Activated naive CD4-positive, alpha-beta T cell treated with anti-CD3 and anti-CD28 coated beads, Interleukin-2, amount 50 U/mL, for 16 hours (primary cell): ENCODE measurements around the gene ME1.
"Not testable (repeated sequence)": the region's sequence is repeated elsewhere in the genome, so short reads cannot be mapped to it uniquely, and the experiment has no call there.

ENCODE experiments used
- DNase-seq: peaks from one replicate; pipeline ENCODE4 v3.0.0-alpha.2; 2020

The ME1 gene

DNA sequence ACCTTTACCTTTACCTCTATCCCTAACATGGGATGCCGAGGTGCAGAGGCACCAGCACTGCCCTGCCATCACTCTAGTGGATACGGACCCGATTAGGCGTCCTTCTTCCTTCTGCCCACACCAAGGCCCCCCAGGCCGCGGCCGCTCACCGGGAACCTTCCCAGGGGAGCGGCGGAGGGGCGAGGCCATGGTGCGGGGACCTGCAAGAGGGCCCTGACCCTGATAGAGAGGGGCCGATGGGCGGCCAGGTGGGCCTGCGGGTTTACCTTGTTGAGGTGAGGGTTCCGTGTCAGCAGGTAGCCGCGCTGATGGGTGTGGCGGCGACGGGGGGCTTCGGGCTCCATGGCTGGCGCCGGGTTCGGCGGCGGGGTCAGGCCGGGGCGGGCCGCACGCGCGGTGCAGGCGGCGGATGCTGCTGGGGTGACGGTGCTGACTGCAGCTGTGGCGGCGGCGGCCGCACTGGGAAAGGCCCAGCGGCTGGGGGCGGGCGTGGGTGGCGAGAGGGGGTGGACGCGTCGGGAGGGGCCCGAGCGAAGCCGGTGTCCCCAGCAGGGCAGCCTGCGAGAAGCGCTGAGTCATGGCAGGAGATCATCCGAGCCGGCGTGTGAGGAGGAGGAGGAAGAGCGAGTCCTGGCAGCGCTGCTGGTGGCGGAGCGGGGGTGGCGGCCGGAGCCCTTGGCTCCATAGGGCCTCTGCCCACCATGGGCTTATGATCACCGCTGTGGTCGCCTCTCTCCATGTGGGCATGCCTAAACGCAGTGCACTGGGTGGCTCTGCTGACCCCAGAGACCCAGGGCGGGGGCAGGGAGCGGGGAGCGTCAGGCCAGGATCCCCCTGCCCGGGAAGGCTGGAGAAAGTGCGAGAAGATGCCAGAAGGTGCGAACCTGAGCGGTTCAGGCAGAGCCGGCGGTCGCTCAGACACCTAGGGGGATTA, at the start of gene ME1:
TSS of gene ME1 (minus strand) at position 441 of the 934 bp plus-strand sequence. CDS start at position 344, 97 bp downstream.
- no peak for DNase-seq

DNA sequence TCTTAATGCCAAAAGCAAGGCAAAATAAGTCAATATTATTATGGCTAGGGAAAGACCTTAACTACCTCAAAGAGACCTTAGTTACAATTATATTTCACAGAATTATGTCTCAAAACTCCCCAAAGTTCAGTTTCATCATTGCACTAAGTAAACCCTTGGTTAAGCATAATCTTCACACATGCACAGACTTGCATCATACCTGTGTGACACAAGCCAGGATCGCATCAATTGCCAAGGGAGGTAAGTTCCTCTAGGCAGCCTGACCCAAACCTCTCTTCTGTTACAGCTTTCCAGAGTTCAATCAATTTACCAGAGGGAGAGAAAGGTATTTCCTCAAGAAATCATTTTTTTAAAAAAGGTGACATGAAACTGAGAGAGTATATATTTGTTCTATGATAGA, 49.6 kb upstream of the ME1 start:
- no peak for DNase-seq

DNA sequence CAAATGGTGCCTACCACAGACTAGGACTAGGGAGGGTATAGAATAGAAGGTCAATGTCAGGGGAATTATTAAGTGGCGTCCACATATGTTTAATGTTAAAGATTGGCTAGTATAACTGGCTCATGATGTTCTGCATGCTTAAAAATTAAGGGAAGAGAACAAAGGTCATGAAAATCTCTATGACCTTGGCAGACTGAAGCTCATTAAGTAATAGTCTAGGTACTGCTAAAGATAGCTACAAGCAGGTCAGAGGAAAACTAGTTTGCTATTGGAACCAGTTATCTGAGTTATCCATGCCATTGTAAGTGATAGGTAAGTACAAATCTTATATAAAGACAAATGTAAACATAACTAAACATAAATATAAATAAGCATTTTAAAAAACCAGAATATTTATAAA, 48.5 kb upstream of the ME1 start:
- DNase-seq = no peak

DNA sequence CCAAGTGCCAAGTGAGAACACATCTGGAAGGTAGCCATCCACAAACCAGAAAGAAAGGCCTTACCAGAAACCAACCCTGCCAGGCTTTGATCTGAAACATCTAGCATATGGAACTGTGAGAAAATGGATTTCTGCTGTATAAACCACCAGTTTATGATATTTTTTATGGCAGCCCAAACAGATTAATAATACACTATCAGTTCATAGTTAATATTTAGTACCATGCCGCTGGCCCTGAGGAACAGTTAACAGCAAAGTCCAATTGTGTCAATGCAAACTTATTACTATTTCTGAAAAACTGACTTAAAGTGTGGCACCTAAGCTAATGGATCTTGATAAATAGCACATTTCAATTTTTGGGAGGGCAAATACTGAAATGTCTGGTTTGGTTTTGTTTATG, 46.1 kb upstream of the ME1 start:
- DNase-seq = no peak

DNA sequence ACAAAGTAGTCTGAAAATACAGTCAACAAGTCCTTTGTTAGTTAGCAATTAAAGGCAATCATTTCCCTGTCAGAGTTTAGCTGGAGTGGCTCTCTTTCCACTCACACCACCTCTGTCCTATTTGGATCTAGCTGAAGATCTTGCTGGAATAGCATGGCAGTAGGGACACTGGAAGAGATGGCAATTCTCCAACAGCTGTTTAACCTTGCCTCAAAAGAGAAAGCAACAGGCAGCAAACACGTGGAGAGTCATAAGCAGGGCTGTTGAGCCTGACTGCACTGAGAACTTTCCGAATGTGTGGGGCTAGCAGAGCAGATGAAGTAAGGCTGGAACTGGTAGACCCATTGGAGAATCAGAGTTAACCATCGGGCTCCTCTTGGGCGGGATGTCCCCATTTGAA, 43.5 kb upstream of the ME1 start:
- DNase-seq = no peak

DNA sequence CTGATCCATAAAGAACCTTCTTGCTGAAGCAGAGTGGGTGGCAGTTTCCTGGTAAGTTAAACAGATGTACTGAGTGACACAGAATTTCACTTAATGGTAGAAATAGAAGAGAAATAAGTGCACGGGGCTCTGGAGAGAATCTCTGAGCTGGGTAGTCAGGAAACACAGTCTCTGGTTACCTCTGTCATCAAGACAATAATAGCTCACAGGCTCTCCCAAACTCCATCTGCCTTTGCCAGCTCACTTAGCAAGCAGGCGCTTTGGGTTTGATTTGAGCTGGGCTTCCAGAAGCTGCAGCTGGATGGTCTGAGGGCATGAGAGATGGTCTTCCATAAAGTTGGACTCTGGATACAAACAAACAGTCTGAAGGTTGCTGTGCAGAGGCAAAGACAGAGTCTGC, 41.9 kb upstream of the ME1 start:
- no peak for DNase-seq

DNA sequence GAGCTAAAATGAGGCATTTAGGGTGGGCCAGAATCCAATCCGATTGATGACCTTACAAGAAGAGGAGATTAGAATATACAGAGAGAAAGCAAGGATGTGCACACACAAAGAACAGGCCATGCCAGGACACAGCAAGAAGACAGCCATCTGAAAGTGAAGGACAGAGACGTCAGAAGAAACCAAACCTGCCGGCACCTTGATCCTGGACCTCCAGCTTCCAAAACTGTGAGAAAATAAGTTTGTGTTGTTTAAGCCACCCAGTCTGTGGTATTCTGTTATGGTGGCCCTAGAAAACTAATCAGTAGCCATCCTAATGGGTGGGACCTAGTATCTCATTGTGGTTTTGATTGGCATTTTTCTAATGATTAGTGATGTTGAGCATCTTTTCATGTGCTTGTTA, 39.7 kb upstream of the ME1 start:
- DNase-seq = no peak

DNA sequence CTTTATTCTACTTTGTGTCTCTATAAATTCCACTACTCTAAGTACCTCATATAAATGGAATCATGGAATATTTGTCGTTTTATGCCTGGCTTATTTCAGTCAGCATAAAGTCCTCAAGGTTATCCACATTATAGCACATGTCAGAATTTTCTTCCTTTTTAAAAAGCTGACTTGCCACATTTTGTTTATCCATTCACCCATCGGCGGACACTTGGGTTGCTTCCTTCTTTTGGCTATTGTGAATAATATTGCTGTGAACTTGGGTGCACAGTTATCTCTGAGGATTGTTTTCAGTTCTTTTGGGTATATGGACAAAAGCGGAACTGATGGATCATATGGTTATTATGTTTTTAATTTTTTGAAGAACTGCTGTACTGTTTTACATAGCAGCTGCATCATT, 39.1 kb upstream of the ME1 start:
- DNase-seq = no peak

DNA sequence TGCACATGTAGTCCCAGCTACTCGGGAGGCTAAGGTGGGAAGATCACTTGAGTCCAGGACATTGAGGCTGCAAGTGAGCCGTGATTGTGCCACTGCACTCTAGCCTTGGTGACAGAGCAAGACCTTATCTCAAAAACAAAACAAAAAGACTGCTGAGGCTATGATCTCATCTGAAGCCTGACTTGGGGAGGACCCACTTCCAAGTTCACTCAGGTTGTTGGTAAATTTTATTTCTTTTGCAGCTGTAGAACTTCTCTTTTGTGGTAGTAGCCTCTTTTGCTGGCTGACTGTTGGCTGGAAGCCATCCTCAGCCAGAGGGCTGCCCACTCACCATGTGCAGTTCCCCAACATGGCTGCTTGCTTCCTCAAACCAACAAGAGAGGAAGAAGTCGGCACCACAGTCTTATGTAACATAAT, 36.8 kb upstream of the ME1 start:
- no peak for DNase-seq

DNA sequence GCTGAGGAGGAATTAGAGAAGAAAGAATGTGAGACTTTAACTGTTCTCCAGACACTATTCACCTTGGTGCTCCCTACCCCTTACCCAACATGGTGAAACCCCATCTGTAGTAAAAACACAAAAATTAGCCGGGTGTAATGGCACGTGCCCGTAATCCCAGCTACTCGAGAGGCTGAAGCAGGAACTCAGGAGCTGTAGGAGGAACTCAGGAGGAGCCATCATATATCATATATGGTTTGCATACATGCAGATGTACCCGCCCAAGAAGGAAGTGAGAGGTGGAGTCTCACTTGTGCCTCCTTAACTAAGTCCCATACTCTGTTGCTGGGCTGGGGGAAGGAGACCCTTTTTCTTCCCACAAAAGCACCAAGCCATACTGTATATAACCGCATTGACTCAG, 35.5 kb upstream of the ME1 start:
- DNase-seq = no peak

DNA sequence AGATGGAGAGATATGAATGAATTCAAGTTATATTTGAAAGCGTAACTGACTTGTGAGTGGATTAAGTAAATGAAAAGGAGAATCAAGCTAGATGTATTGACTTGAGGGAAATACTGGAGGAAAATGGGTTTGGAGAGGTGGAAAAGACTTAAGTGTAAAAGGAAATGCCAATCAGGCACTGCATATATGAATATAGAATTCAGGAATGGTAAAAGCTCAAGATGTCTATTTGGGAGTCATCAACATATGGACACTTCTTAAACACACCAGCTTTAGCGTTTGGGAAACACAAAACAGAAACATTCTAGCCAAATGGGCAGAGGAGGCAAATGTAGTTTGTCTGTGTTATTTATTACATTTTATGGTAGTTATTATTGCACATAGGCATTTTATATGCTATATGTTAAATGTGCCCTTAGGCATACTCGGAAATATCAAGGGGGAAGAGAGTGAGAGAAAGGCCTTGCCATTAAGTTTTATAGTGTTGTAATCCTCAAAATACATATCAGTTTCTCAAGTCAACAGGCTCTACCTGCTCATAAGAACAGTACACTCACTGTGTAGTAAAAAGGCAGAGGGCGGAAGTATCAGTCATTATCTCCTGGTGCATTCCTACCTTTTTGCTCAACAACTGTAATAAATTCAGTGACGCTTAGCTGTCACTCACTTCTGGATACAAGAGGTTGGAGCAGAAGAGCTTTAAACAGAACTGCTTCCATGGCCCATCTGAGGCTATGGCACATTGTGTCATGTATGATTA, 33.7 kb upstream of the ME1 start:
- DNase-seq = no peak

DNA sequence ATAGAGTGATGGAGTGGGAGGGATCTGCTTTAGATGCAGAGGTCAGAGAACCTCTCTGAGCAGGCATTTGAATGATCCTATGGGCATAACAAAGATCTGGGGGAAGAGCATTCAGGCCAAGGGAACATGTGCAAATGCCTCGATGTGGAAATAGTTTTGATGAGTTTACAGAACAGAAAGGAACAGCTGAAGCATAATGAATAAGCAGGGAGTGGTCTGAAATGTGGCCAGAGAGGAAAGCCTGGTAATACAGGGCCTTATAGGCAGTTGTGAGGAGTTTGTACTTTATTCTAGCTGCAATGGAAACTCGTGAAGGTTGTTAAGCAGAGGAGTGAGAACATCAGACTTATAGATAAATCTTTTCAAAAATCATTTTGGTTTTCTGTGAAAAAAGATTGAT, 33.0 kb upstream of the ME1 start:
- DNase-seq = no peak

DNA sequence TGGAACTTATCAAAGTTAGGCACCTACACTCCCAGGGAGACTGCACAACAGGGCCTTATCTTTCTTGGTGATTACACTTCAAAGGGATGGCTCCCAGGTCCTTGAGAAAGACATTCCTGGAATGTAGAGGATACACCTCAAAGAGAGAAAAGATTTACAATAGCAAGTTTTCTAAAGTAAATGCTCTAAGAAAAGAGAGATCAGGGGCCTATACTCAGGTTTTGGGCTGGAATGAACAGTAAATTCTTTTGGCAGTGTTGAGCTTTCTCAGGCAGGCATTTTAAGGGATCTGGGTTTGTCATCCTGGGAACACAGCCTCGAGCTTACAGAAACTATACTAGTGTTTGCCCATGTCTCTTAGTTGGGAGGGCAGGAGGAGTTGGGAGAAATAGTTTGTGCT, 31.7 kb upstream of the ME1 start:
- no peak for DNase-seq

DNA sequence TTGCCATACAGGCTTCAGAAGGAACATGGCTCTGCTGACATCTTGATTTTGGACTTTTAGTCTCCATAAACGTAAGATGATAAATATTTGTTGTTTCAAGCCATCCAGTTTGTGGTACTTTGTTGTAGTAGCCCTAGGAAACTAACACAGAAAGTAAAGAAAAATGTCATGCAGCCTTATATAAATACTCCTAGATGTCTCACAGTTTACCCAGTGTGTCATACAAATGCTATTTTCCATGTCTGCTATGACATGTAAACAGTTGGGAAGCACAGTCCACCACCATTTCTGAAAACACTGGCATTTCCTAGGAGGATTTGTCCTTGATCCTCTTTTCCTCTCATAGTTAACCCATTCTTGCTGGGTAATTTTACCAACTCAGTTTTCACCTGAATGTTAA, 30.6 kb upstream of the ME1 start:
- DNase-seq = no peak

DNA sequence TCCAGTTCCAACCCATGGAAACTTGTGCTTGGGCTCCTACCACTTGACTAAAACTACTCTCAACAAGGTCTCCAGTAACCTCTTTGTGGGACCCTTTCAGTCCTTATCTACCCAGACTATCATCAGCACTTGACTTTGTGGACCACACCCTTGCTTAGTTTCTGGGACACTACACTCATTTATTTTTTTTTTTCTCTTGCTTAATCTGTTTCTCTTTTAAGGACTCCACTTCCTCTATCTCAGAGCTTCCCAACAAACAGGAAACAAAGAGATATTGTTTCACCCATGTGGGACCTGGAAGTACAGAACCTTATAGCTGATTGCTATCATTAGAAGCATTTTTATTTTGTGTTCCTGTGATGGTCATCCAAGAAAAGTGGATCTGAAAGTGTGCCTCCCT, 28.8 kb upstream of the ME1 start:
- no peak for DNase-seq

DNA sequence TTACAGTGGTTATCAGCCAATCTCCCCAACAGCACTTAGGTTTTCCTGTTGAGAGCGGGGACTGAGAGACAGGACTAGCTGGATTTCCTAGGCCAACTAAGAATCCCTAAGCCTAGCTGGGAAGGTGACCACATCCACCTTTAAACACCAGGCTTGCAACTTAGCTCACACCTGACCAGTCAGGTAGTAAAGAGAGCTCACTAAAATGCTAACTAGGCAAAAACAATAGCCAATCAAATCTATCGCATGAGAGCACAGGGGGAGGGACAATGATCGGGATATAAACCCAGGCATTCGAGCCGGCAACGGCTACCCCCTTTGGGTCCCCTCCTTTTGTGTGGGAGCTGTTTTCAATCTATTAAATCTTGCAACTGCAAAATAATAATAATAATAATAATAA, 19.2 kb upstream of the ME1 start:
- DNase-seq = not testable (repeated sequence)

DNA sequence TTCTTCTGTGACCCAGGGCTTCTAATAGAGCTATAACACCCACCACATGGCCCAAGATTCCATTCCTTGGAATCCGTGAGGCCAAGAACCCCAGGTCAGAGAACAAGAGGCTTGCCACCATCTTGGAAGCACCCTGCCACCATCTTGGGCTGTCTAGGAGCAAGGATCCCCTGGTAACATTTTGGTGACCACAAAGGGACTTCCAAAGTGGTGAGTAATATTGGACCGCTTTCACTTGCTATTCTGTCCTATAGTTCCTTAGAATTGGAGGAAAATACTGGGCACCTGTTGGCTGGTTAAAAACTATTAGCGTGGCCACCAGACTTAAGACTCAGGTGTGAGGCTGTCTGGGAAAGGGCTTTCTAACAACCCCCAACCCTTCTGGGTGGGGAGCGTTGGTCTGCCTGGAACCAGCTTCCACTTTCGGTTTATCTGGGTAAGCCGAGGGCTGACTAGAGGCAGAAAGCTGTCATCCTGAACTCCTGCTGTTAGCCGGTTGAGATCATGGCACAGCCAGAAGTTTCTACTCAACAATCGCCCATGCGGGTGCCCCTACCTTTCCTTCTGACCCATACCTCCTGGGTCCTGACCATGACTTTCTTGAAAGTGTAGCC, 13.3 kb upstream of the ME1 start:
- DNase-seq = not testable (repeated sequence)

DNA sequence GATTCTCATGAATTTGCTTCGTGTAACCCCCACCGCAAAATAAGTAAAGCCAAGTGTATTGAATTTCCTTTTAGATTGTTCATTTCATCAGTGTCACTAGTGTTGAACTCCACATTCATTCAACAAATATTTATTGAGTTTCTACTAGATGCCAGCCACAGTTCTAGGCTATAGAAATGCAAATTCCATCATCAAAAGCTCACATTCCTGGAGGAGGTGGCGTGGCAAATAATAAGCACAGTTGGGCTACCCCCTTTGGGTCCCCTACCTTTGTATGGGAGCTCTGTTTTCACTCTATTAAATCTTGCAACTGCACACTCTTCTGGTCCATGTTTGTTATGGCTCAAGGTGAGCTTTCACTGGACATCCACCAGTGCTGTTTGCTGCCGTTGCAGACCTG, 12.7 kb upstream of the ME1 start:
- no peak for DNase-seq

DNA sequence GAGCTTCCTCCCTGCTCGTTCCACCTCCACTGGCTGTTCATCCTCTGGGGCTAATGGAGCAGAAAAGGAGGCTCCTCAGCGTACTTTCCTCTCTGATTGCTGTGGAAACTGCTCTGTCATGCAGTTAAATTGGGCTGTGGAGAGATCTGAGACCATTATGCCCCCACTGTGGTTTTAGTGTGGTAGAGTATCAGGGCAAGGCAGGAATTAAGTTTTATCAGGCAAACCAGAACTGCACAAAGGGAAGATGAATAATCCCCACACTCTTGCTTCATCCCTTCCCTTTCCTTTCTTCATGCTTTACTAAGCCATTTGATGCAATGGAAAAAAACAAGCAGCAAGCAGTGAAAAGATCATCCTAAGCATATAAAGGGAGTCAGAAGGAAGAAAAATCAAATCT, 11.9 kb upstream of the ME1 start:
- no peak for DNase-seq

DNA sequence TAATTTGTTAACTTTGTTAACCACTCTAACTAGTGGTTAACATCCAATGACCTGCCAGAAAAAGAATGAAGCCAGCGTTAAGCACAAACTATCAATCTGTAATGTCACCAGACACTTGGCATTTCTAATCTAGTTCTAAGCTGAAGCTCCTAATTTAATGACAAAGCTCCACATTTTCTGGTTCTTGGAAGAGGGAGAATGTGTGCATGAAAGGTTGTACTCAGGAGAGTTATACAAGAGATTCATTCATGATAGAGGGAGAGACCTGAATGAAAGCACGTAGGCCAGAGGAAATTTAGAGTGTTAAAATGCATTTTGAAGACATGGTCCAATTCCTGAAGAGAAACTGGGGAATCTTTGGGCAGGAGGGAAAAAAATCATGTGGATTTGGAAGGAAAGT, 8.3 kb upstream of the ME1 start:
- DNase-seq = no peak

DNA sequence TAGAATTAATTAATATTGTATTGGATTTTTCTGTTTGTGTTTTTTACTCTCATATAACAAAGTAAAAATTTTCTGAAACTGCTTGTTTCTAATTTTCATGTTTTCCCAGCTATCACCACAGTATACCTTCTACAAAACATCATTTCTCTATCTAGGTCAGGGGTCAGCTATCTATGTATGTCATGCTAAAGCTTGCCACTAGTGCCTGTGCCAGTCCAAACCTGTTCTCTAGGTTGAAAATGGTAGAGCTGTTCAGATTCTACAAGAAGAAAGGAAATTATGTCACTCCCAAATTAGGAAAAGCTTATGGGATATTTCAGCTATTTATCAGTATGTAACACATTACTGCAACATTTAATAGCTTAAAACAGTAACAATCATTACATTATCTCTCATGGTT, 5.8 kb upstream of the ME1 start:
- no peak for DNase-seq

DNA sequence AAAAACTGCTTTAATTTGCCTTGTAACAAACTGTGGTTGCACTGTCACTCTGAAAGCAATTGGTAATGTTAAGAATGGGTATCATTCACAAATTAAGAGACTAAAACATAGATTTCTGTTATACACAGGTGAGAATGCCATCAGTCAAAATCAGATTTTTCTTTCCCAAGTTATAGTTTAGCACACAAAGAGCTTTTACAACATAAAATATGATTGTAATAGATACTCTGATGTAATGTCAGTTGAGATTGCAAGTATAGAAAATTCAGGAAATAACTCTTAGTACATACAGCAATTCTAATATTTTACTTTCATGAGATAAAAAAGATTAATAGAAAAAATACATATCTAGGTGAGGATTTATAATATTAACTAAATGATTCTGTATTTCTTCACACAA, 2.3 kb upstream of the ME1 start:
- no peak for DNase-seq

DNA sequence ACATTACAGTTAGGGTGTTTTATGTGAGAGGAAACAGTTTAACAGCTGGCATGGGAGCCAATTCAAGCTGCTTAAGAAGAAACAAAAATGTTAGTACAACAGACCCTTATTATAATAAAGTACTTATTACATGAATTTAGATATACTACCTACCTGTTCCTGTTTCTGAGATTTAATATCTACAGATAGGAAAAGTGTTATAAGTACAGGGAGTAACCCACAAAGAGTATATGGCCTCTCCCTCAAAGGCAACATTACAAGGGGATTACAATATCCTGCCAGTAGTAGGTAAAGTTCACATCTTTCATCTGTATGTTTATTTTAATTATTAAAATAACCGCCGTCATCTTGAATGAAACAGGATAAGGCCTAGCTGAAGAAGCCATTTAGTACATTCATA, 1.8 kb upstream of the ME1 start:
- no peak for DNase-seq
